ENCODE results near the gene CPXCR1. TPM values are rescaled to one million over a fixed set of nuclear protein-coding genes. Genes with fewer than 3 reads are reported as not detected.

The CPXCR1 gene
- total RNA-seq = not detected in 2 replicates

DNA sequence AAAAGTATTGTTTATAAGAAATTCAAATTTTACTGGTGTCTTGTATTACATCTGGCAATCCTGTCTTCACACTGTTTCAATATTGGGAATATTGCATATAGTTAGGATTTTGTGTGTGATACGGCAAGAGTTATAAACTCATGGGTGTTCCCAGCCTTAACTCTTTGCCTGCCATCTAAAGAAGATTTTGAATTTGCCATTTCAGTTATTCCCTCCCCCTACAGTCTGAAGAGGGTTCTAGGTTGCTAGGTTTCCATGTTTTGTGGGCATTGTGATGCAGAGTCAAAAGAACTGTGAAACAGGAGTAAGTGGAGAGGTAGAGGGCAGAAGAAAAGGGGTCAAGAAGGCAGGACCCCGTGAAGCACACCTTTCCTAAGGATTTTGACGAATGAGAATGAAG lies at the start of gene CPXCR1:
TSS of gene CPXCR1 (plus strand) at position 301 of the 400 bp plus-strand sequence. CDS start 6,190 bp downstream, outside the sequence.

